ENCODE measurements around the gene MGAT5. TPM values are rescaled to one million over a fixed set of nuclear protein-coding genes. Genes with fewer than 3 reads are reported as not detected.

MGAT5 gene
- total RNA-seq, 1 experiment from 2014 or later = 95.3 TPM

GRCh38 chr2:134274121-134274520 lies 20.2 kb downstream of the MGAT5 start:
- Histone ChIP-seq H3K36me3 (peaks cover 10% of the 10 kb centered on the region), H3K9me3 (replicated peaks) (no peaks in the 10 kb centered on the region), H3K4me1 (no peaks in the 10 kb centered on the region), H3K27ac (no peak overlapping the region), H3K4me3 (no peak overlapping the region), H3K27me3 (no peaks in the 10 kb centered on the region)
- no peak for DNase-seq

- DNase-seq = no peak
- Histone ChIP-seq H3K4me3 (no peak overlapping the region), H3K27me3 (no peaks in the 10 kb centered on the region), H3K9me3 (replicated peaks) (no peaks in the 10 kb centered on the region), H3K27ac (no peak overlapping the region), H3K4me1 (no peaks in the 10 kb centered on the region), H3K36me3 (peaks cover 8% of the 10 kb centered on the region)
Measured at GRCh38 chr2:134275058-134275862, 21.4 kb downstream of the MGAT5 start.

- Histone ChIP-seq H3K36me3 (0 out of 2 replicates have a peak, but pooled peaks cover 3% of the 10 kb centered on the region), H3K9me3 (replicated peaks) (no peaks in the 10 kb centered on the region), H3K4me3 (no peak overlapping the region), H3K27ac (no peak overlapping the region), H3K27me3 (no peaks in the 10 kb centered on the region), H3K4me1 (no peaks in the 10 kb centered on the region)
- no peak for DNase-seq
Measured at GRCh38 chr2:134276381-134277172, 22.7 kb downstream of the MGAT5 start.

GRCh38 chr2:134277223-134277622 lies 23.4 kb downstream of the MGAT5 start:
- Histone ChIP-seq H3K36me3 (0 out of 2 replicates have a peak, but pooled peaks cover 3% of the 10 kb centered on the region), H3K4me3 (no peak overlapping the region), H3K27me3 (no peaks in the 10 kb centered on the region), H3K9me3 (replicated peaks) (no peaks in the 10 kb centered on the region), H3K27ac (no peak overlapping the region), H3K4me1 (no peaks in the 10 kb centered on the region)
- no peak for DNase-seq

GRCh38 chr2:134278553-134278952 lies 24.7 kb downstream of the MGAT5 start:
- H3K27ac ChIP-seq = no peak overlapping the region
- DNase-seq = no peak
- no peak overlapping the region for H3K4me3 ChIP-seq
- H3K36me3 ChIP-seq = no peaks in the 10 kb centered on the region
- no peaks in the 10 kb centered on the region for H3K27me3 ChIP-seq
- no peaks in the 10 kb centered on the region for H3K9me3 ChIP-seq (replicated peaks)
- peaks cover 4% of the 10 kb centered on the region; the same call in 1 of the 2 replicates for H3K4me1 ChIP-seq

GRCh38 chr2:134279417-134279816 lies 25.5 kb downstream of the MGAT5 start:
- Histone ChIP-seq H3K27me3 (no peaks in the 10 kb centered on the region), H3K4me3 (no peak overlapping the region), H3K27ac (no peak overlapping the region), H3K4me1 (peaks cover 4% of the 10 kb centered on the region; the same call in 1 of the 2 replicates), H3K36me3 (no peaks in the 10 kb centered on the region), H3K9me3 (replicated peaks) (no peaks in the 10 kb centered on the region)
- no peak for DNase-seq

GRCh38 chr2:134280231-134280630 lies 26.4 kb downstream of the MGAT5 start:
- Histone ChIP-seq H3K36me3 (no peaks in the 10 kb centered on the region), H3K4me3 (no peak overlapping the region), H3K27me3 (no peaks in the 10 kb centered on the region), H3K27ac (no peak overlapping the region), H3K4me1 (peaks cover 4% of the 10 kb centered on the region; the same call in 1 of the 2 replicates), H3K9me3 (replicated peaks) (no peaks in the 10 kb centered on the region)
- no peak for DNase-seq

GRCh38 chr2:134280726-134281125 lies 26.9 kb downstream of the MGAT5 start:
- Histone ChIP-seq H3K27me3 (no peaks in the 10 kb centered on the region), H3K9me3 (replicated peaks) (no peaks in the 10 kb centered on the region), H3K27ac (no peak overlapping the region), H3K36me3 (no peaks in the 10 kb centered on the region), H3K4me3 (no peak overlapping the region), H3K4me1 (peaks cover 4% of the 10 kb centered on the region; the same call in 1 of the 2 replicates)
- DNase-seq = no peak

GRCh38 chr2:134281815-134282419 lies 28.0 kb downstream of the MGAT5 start:
- no peaks in the 10 kb centered on the region for H3K9me3 ChIP-seq (replicated peaks)
- H3K27ac ChIP-seq = no peak overlapping the region
- no peak for DNase-seq
- peaks cover 4% of the 10 kb centered on the region; the same call in 1 of the 2 replicates for H3K4me1 ChIP-seq
- no peak overlapping the region for H3K4me3 ChIP-seq
- no peaks in the 10 kb centered on the region for H3K27me3 ChIP-seq
- no peaks in the 10 kb centered on the region for H3K36me3 ChIP-seq

- no peaks in the 10 kb centered on the region for H3K9me3 ChIP-seq (replicated peaks)
- H3K27ac ChIP-seq = no peak overlapping the region
- no peaks in the 10 kb centered on the region for H3K36me3 ChIP-seq
- H3K4me1 ChIP-seq = peaks cover 4% of the 10 kb centered on the region; the same call in 1 of the 2 replicates
- H3K27me3 ChIP-seq = no peaks in the 10 kb centered on the region
- peak in 1 of 2 experiments; percentile 21 for DNase-seq
- no peak overlapping the region for H3K4me3 ChIP-seq
Measured at GRCh38 chr2:134282629-134283400, 28.9 kb downstream of the MGAT5 start.

- Histone ChIP-seq H3K4me3 (no peak overlapping the region), H3K36me3 (no peaks in the 10 kb centered on the region), H3K4me1 (peaks cover 4% of the 10 kb centered on the region; the same call in 1 of the 2 replicates), H3K9me3 (replicated peaks) (no peaks in the 10 kb centered on the region), H3K27me3 (no peaks in the 10 kb centered on the region), H3K27ac (no peak overlapping the region)
- no peak for DNase-seq
Measured at GRCh38 chr2:134283661-134284060, 29.8 kb downstream of the MGAT5 start.

- H3K4me3 ChIP-seq = no peak overlapping the region
- DNase-seq = no peak
- no peaks in the 10 kb centered on the region for H3K27me3 ChIP-seq
- H3K27ac ChIP-seq = no peak overlapping the region
- H3K9me3 ChIP-seq (replicated peaks) = no peaks in the 10 kb centered on the region
- H3K36me3 ChIP-seq = no peaks in the 10 kb centered on the region
- H3K4me1 ChIP-seq = peaks cover 4% of the 10 kb centered on the region; the same call in 1 of the 2 replicates
Measured at GRCh38 chr2:134284119-134284670, 30.3 kb downstream of the MGAT5 start.

- no peaks in the 10 kb centered on the region for H3K36me3 ChIP-seq
- H3K4me1 ChIP-seq = peaks cover 4% of the 10 kb centered on the region; the same call in 1 of the 2 replicates
- DNase-seq = no peak
- no peak overlapping the region for H3K27ac ChIP-seq
- no peaks in the 10 kb centered on the region for H3K27me3 ChIP-seq
- no peaks in the 10 kb centered on the region for H3K9me3 ChIP-seq (replicated peaks)
- H3K4me3 ChIP-seq = no peak overlapping the region
Measured at GRCh38 chr2:134287323-134287722, 33.5 kb downstream of the MGAT5 start.

- Histone ChIP-seq H3K4me3 (no peak overlapping the region), H3K4me1 (no peaks in the 10 kb centered on the region), H3K9me3 (replicated peaks) (no peaks in the 10 kb centered on the region), H3K27ac (no peak overlapping the region), H3K36me3 (no peaks in the 10 kb centered on the region; the same call in 1 of the 2 replicates), H3K27me3 (no peaks in the 10 kb centered on the region)
- DNase-seq = no peak
Measured at GRCh38 chr2:134288814-134289213, 34.9 kb downstream of the MGAT5 start.
